ENCODE data around the gene FAM89B.

DNA sequence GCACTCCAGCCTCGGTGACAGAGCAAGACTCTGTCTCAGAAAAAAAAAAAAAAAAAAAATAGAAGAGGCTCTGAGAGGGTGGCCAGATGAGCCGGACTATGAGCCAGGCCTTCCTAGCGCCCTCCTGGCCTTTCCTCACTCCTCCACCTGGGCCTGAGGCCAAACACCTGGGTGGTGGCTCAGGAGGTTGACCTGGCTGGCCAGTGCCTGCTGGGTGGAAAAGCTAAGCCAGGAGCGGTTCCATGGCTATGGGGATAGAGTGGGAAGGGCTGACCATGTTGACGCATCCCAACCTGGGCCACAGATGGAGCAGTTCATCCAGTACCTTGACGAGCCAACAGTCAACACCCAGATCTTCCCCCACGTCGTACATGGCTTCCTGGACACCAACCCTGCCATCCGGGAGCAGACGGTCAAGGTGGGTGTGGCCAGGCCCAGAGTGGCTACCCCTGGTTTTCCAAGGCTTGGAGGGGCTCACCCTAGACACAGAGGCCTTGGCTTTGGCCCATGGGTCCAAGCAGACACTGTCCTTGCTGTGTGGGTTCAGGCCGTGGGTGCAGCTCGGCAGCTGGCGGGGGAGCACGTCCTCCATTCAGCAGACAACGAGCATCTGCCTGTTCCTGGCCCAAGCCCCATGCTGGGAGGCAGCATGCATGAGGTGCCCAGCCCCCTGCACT, 39.8 kb upstream of the FAM89B start:
- TF ChIP-seq, protein P1, sequence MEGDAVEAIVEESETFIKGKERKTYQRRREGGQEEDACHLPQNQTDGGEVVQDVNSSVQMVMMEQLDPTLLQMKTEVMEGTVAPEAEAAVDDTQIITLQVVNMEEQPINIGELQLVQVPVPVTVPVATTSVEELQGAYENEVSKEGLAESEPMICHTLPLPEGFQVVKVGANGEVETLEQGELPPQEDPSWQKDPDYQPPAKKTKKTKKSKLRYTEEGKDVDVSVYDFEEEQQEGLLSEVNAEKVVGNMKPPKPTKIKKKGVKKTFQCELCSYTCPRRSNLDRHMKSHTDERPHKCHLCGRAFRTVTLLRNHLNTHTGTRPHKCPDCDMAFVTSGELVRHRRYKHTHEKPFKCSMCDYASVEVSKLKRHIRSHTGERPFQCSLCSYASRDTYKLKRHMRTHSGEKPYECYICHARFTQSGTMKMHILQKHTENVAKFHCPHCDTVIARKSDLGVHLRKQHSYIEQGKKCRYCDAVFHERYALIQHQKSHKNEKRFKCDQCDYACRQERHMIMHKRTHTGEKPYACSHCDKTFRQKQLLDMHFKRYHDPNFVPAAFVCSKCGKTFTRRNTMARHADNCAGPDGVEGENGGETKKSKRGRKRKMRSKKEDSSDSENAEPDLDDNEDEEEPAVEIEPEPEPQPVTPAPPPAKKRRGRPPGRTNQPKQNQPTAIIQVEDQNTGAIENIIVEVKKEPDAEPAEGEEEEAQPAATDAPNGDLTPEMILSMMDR (IDR thresholded peaks at IDR 0.05; ENCODE audit: poor library complexity, severe bottlenecking) = no peak
- TF ChIP-seq POLR2AphosphoS5 (IDR thresholded peaks at IDR 0.05) (no peak), EZH2 (IDR thresholded peaks at IDR 0.05; ENCODE audit: borderline replicate concordance, insufficient read depth, low read length, poor library complexity, severe bottlenecking) (no peak)

Measured in neural cell (in vitro differentiated cells).